GM12892 (cell line): ENCODE measurements around the gene CDK19.

ENCODE experiments used
- DNase-seq: peaks from one replicate; pipeline ENCODE4 v3.0.0; 2011; ENCODE audit not compliant: insufficient read length
- FAIRE-seq: peaks from 2 replicates; lab custom pipeline; 2011; peaks lifted over from hg19 to GRCh38; lab: Jason Lieb, UNC
- POLR2A ChIP-seq: IDR thresholded peaks from 2 replicates; pipeline ENCODE4 v1.6.1; 2011; ENCODE audit warnings: low read depth, low read length, control low read depth
- POLR2AphosphoS5 ChIP-seq: IDR thresholded peaks from 2 replicates; pipeline ENCODE4 v1.6.1; 2011; ENCODE audit warnings: low read depth, low read length, control low read depth
- TAF1 ChIP-seq: IDR thresholded peaks from 2 replicates; pipeline ENCODE4 v1.6.1; 2011; ENCODE audit warnings: low read depth, mild to moderate bottlenecking, control low read depth, low read length, borderline replicate concordance

Gene CDK19

DNA sequence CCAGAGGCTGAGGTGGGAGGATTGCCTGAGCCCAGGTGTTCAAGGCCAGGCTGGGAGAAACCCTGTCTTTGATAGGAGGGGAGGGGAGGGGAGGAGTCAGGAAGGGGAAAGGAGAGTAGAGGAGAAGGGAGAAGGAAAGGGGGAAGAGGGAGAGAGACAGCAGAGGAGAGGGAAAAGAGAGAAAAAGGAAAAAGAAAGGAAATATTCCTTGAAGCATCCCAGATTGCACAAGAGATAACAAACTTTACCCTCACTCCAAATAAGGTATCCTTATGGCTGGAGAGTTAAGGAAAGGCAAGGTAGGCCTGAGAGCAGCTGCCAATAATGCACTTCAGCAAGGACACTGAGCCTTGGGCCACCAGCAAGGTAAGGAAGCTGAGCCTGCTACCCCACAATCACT lies 172.6 kb downstream of the CDK19 start:
- TF ChIP-seq TAF1 (no peak), POLR2AphosphoS5 (no peak), POLR2A (no peak)
- no peak for FAIRE-seq
- DNase-seq = no peak

DNA sequence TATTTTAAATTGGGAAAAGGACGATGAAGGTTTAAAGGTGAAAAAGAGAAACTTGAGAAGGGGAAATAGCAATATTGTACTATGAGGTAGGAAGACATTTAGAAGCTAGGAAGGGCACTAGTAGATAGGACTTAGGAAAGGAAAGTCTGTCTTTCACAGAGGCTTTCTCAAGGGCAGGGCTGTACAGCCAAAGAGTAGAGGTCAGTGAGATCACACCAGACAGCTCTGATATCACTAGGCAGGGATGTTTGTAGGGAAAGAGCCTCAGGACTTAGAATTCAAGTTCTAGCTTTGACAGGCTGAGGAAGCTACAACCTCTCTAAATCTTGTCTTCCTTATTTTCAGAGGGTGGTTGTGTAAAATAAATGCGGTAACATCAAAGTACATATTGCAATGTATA lies 178.5 kb downstream of the CDK19 start:
- FAIRE-seq = no peak
- no peak for TF ChIP-seq POLR2AphosphoS5
- TF ChIP-seq TAF1 = no peak
- TF ChIP-seq POLR2A = no peak
- no peak for DNase-seq

DNA sequence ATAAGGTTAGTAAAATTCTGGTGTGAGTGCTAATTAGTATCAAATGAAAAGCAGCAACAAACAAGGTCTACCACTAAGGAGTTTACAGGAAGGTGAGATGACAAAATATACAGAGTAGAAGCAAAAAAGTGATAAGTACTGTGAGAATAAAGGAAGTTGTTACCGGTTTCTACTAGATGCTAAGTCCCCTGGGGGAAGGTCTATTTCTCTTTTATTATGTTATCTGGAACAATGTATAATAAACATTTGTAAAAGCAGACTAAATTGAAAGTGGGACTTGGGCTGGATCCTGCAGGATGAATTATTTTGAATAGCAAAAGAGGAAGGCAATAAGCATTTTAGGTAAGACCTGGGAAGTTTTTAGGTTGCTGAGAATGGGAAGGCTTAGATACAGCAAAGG lies 180.2 kb downstream of the CDK19 start:
- FAIRE-seq (peak; percentile 71), DNase-seq (no peak)
- TF ChIP-seq POLR2A (no peak), TAF1 (no peak), POLR2AphosphoS5 (no peak)

DNA sequence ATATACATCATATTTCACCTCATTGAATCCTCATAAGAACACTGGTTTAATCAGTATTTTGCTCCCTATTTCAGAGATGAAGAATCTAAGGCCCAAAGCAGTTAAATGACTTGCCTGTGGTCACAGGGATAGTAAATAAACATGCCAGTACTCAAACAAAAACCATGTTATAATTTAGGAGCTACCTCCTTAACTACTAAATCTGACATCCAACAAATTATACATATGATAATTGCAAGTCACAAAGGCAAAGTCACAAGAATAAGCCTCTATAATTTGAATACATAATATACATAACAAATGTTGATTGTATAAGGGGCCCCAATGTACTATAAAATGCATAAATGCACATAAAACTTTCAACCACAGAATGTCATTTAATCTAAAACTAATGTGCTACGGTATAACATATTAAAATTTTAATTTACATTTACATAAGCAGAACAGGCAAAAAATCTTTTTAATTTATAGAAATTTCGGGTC lies 181.5 kb downstream of the CDK19 start:
- FAIRE-seq = no peak
- DNase-seq = no peak
- TF ChIP-seq POLR2A = no peak
- TF ChIP-seq TAF1 = no peak
- no peak for TF ChIP-seq POLR2AphosphoS5

DNA sequence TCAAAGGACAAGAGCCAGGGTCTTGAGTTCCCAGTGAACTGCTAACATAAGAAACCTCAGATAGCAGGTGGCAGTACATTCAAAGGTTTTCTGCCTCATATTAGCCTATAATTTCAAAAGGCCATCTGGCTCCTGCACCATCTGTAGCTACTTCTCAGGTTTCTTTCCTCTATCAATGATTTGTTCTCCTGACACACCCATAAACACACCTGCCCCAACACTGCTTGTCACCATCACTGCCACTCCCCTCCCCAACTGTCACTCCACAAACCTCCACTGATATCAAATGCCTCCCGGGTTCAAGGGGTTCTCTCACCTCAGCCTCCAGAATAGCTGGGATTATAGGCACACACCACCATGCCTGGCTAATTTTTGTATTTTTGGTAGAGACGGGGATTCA lies 186.1 kb downstream of the CDK19 start:
- no peak for TF ChIP-seq POLR2AphosphoS5
- TF ChIP-seq POLR2A = no peak
- no peak for TF ChIP-seq TAF1
- FAIRE-seq (no peak), DNase-seq (no peak)

DNA sequence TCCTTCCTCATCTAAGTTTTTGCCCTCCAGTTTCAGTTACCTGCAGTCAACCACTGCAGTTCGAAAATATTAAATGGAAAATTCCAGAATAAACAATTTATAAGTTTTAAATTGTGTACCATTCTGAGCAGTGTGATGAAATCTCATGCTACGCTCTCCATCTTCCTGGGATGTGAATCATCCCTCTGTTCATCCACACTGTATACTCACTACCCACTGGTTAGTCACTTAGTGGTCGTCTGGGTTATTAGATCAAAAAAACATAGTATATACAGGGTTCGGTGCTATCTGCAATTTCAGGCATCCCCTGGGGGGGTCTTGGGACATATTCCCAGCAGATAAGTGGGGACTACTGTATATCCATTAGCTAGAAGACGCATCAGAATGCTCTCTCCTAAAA lies 186.9 kb downstream of the CDK19 start:
- TF ChIP-seq TAF1 (no peak), POLR2A (no peak), POLR2AphosphoS5 (no peak)

DNA sequence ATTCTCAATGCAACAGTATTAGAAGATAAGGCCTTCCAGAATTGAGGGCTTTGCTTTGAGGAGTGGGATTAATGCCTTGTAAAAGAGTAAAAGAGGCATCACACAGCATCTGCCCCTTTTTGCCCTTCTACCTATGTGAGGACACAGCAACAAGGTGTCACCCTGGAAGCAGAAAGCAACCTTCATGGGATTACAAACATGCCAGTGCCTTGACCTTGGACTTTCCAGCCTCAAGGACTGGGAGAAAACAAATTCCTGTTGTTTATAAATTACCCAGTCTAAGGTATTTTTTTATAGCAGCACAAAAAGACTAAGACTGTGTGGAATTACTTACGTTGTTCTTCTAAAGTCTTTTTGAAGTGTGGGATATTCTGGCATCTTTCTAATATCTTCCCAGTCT lies 188.8 kb downstream of the CDK19 start:
- FAIRE-seq (no peak), DNase-seq (no peak)
- TF ChIP-seq POLR2AphosphoS5 (no peak), TAF1 (no peak), POLR2A (no peak)

More for the DNA sequence above, 186.9 kb downstream of the CDK19 start:
- FAIRE-seq (no peak), DNase-seq (no peak)

- TF ChIP-seq TAF1 (no peak), POLR2A (no peak), POLR2AphosphoS5 (no peak)
- FAIRE-seq = no peak
- DNase-seq = no peak
Measured at GRCh38 chr6:110625883-110626282, 189.4 kb downstream of the CDK19 start.

GRCh38 chr6:110622912-110623578 lies 192.2 kb downstream of the CDK19 start:
- FAIRE-seq = no peak
- no peak for TF ChIP-seq TAF1
- TF ChIP-seq POLR2A = no peak
- no peak for TF ChIP-seq POLR2AphosphoS5
- DNase-seq = no peak

- TF ChIP-seq POLR2A (no peak), POLR2AphosphoS5 (no peak), TAF1 (no peak)
- DNase-seq (no peak), FAIRE-seq (no peak)
Measured at GRCh38 chr6:110621061-110621460, 194.2 kb downstream of the CDK19 start.

GRCh38 chr6:110620065-110620464 lies 195.2 kb downstream of the CDK19 start:
- no peak for FAIRE-seq
- DNase-seq = no peak
- no peak for TF ChIP-seq POLR2AphosphoS5
- TF ChIP-seq POLR2A = no peak
- no peak for TF ChIP-seq TAF1

DNA sequence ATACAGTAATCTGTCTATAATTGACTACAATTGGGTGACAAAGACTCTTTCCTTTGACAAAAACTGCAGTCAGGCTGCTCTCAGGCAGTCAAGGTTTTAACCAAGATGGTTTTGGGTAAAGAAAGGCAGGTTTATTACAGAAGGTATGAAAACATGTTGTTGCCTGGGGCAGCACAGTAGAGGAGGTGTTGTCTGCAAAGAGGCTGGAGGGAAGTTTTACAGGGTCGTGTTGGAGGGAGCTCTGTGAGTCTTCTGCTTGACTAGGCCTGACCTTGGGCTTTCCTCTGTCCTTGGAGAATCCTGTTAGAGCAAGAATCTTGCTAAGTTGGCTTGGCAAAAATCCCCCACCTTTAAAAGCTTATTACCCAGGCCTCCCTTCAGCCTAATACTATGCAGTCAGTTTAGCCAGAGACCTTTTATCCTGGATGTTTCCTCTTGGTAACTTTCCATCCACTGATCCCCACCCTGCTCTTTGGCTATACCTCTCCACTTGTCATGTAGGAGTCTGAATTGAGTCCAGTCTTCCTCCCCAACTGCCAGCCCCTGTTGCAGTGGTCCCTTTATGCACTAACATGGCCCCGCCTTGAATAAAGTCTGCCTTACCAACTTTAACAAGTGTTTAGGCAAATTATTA lies 195.9 kb downstream of the CDK19 start:
- TF ChIP-seq POLR2AphosphoS5 (no peak), TAF1 (no peak), POLR2A (no peak)
- no peak for DNase-seq
- no peak for FAIRE-seq
